Ovary (tissue), 9 donors: ENCODE measurements around the gene SNTA1. TPM values are rescaled to one million over a fixed set of nuclear protein-coding genes. Genes with fewer than 3 reads are reported as not detected.

ENCODE experiments used
- DNase-seq, 5 donors: peaks; one replicate each; pipeline ENCODE4 v3.0.0-alpha.2; 2019 to 2020
- H3K27ac ChIP-seq, 2 donors: fragments of 200-600 bp; one replicate each; pipeline versions ENCODE4 v1.5.1 to v1.8.0; 2019 to 2022
- H3K27me3 ChIP-seq: fragments of 200-600 bp; one replicate; pipeline ENCODE4 v1.8.0; 2022
- H3K36me3 ChIP-seq: fragments of 200-600 bp; sonication (generic); one replicate; pipeline ENCODE4 v1.5.1; 2019
- H3K4me1 ChIP-seq: one replicate; pipeline ENCODE4 v1.8.1; 2013; ENCODE audit warnings: mild to moderate bottlenecking, moderate library complexity; ENCODE audit not compliant: insufficient read depth
- H3K4me3 ChIP-seq: fragments of 200-600 bp; sonication (generic); one replicate; pipeline ENCODE4 v1.5.1; 2017
- H3K9me3 ChIP-seq, 2 donors: fragments of 200-600 bp in 1 of 2; sonication (generic) in 1 of 2; one replicate each; pipeline versions ENCODE4 v1.5.1 to v1.8.1; 2013 to 2019; ENCODE audit warnings: mild to moderate bottlenecking in 1 of 2, moderate library complexity in 1 of 2
- EP300 ChIP-seq: sonication (generic); formaldehyde crosslinking; IDR thresholded peaks from one replicate; pipeline ENCODE4 v1.6.1; 2017; ENCODE audit warnings: antibody characterized with exemption
- POLR2A ChIP-seq: fragments of 450-650 bp; IDR thresholded peaks from one replicate; pipeline ENCODE4 v1.6.1; 2017; ENCODE audit warnings: antibody characterized with exemption, mild to moderate bottlenecking, moderate library complexity
- WGBS, 3 donors: extraction: QIAGEN DNeasy Blood & Tissue Kit in 1 of 3; methylation state at CpG; one replicate each; pipeline versions ENCODE4 v1.1.5 to v1.1.7; 2013 to 2017; 5-methylcytosine and 5-hydroxymethylcytosine counted together
- intact Hi-C, 4 donors: fragments of 100-400 bp; cut with DNase I; formaldehyde crosslinking; loops; one replicate each; pipeline versions ENCODE4 v1.11.0 to v1.15.1; 2022 to 2023
- polyA plus RNA-seq, 2 donors: library from polyadenylated mRNA; stranded (reverse); fragments of 200-250 nt in 1 of 2; fragments of 350-450 nt in 1 of 2; fragmentation: Illumina TruSeq in 1 of 2; extraction: RNeasy Lipid Tissue Mini Kit (QIAGEN cat#74804) in 1 of 2; gene quantifications; one replicate each; pipeline ENCODE4 v1.2.3, GENCODE V29; 2013 to 2014
- total RNA-seq, 7 donors: library from RNA; depleted of rRNA in 2 of 7; stranded (reverse); fragments of >200 nt in 2 of 7; fragmentation: NEBNext Ultra II Directional in 3 of 7; extraction: Animal tissue kit (Norgen Biotek cat#: 25700) in 3 of 7; gene quantifications; one replicate each; pipeline versions ENCODE4 v1.1.0 to v1.2.4, GENCODE V29; 2016 to 2023
- TF ChIP-seq, protein P1 (sequence below), 3 donors: fragments of 450-650 bp in 2 of 3; fragments of 200-600 bp in 1 of 3; IDR thresholded peaks; one replicate each; pipeline versions ENCODE4 v1.5.1 to v1.8.0; 2016 to 2022; ENCODE audit warnings: antibody characterized with exemption in 3 of 3, mild to moderate bottlenecking in 1 of 3
- donor health status: DM: no; HTN: no; CAD: no; lungs with moderate emphysema.
- donor health status: DM: no; HTN: no; CAD: no.
- donor health status: Bipolar disorder and iron deficiency.
- donor health status: DM: yes; HTN: yes; CAD: no.
- donor health status: DM: no; HTN: no; CAD: no.
- donor health status: DM: yes; HTN: yes; CAD: no.

SNTA1 gene
- total and polyA plus RNA-seq, 9 donors = 6.3 to 31.5 (median 20.2) TPM

DNA sequence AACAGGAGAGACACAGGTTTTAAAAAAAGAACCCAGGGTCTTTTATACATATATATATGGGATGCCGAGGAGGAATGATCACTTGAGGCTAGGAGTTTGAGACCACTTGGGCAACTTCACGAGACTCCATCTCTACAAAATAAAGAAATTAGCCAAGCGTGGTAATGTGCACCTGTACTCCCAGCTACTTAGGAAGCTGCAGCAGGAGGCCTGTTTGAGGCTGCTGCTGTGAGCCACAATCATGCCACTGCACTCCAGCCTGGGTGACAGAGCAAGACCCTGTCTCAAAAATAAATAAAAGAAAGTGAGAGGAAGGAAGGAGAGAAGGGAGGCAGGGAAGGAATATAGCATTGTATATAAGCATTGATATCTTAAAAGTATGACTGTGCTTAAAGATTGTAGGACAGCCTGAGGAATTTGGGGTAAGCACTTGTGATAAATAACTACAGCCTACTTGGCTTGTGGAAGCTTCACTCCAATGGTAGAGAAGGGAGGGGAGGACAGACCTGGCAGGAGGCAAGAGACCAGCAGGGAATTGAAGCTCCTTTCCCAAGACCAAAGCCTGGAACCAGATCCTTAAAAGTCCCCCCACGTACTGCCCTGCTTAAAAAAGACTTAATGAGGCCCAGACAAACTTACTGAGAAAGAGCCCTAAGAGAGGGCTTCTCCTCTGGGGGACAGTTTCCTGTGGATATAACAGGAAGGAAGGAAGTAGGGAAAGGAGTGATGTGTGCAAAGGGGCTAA lies 2.5 kb upstream of the SNTA1 start:
- DNase-seq = no peak
- no peaks in the 10 kb centered on the region for H3K9me3 ChIP-seq
- TF ChIP-seq, protein P1, sequence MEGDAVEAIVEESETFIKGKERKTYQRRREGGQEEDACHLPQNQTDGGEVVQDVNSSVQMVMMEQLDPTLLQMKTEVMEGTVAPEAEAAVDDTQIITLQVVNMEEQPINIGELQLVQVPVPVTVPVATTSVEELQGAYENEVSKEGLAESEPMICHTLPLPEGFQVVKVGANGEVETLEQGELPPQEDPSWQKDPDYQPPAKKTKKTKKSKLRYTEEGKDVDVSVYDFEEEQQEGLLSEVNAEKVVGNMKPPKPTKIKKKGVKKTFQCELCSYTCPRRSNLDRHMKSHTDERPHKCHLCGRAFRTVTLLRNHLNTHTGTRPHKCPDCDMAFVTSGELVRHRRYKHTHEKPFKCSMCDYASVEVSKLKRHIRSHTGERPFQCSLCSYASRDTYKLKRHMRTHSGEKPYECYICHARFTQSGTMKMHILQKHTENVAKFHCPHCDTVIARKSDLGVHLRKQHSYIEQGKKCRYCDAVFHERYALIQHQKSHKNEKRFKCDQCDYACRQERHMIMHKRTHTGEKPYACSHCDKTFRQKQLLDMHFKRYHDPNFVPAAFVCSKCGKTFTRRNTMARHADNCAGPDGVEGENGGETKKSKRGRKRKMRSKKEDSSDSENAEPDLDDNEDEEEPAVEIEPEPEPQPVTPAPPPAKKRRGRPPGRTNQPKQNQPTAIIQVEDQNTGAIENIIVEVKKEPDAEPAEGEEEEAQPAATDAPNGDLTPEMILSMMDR (IDR thresholded peaks at IDR 0.05) = no peak
- TF ChIP-seq POLR2A = no peak
- TF ChIP-seq EP300 = no peak
- no peak overlapping the region for H3K4me3 ChIP-seq
- peaks cover 1% of the 10 kb centered on the region for H3K4me1 ChIP-seq
- H3K27ac ChIP-seq = no peak overlapping the region
- 77 to 82% (median 82%) methylated on average over 4 of the region's 4 CpGs for WGBS, 3 donors
- no peaks in the 10 kb centered on the region for H3K27me3 ChIP-seq
- H3K36me3 ChIP-seq = no peaks in the 10 kb centered on the region
- intact Hi-C loops = no loop called here

DNA sequence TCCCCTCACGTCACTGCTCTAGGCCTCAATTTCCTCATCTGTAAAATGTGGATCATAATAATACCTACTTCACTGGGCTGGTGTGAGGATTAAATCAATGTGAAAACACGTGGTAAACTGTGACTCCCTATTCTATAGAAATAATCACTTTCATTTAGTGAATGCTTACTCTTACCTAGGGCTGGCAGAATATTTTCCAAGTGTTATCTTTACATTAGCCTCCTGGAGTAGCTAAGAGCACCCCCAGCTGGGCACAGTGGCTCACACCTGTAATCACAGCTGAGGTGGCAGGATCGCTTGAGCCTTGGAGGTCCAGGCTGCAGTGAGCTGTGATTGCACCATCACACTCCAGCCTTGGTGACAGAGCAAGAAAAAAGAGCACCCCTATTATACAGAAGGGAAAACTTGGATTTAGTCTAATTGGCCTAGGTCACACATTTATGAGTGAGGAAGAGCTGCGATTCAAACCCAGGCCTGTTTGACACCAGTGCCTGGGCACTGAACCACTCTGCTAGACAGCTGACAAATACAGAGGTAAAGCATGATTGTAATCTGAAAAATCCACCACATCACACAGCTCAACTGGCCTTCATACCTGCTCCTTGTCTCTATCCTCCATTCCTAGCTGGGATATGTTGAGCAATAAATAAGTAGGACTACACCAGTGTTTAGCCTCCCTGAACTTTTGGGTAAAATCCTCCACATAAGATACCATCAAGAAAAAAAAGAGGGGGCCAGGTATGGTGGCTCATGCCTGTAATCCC lies 1.4 kb upstream of the SNTA1 start:
- intact Hi-C loops = no loop called here
- H3K36me3 ChIP-seq = no peaks in the 10 kb centered on the region
- H3K27me3 ChIP-seq = no peaks in the 10 kb centered on the region
- no peak for DNase-seq
- H3K4me3 ChIP-seq = no peak overlapping the region
- TF ChIP-seq, protein P1 (IDR thresholded peaks at IDR 0.05) = no peak
- TF ChIP-seq POLR2A = no peak
- H3K27ac ChIP-seq = no peak overlapping the region
- H3K9me3 ChIP-seq = no peaks in the 10 kb centered on the region
- 46 to 59% (median 56%) methylated on average over 4 of the region's 4 CpGs for WGBS, 3 donors
- H3K4me1 ChIP-seq = peaks cover 2% of the 10 kb centered on the region

DNA sequence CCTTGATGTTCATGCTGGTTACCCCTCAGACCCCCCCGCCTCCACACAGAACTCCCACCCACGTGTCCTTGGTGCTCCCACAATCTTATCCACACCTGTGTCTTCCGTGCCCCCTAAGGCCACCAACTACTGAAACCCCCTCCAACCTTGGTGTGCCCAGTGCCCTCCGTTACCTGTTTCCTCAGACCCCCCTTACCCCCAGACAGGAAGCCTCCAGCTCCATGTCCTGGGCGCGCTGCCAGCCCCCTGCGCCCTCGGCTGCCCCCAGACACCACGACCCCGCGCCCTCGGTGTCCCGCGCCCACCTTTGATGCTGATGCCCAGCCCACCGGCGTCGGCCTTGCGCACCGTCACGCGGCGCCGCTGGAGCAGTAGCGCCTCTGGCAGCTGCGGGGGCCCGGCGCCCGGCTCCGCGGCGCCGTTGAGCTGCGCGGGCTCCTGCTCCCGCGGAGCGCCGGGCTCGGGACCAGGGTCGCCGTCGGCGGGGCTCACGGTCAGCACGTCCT lies 504 bp downstream of the SNTA1 start:
- WGBS, 3 donors = 2 to 4% (median 3%) methylated on average over 34 to 45 of the region's 45 CpGs
- Histone ChIP-seq H3K4me1 (peaks cover 2% of the 10 kb centered on the region), H3K4me3 (peak overlapping the region; percentile 71), H3K27ac (peak overlapping the region; percentile 55 to 66), H3K9me3 (no peaks in the 10 kb centered on the region), H3K27me3 (no peaks in the 10 kb centered on the region), H3K36me3 (no peaks in the 10 kb centered on the region)
- TF ChIP-seq POLR2A (no peak), EP300 (no peak)
- TF ChIP-seq, protein P1 (IDR thresholded peaks at IDR 0.05) = no peak
- peak; percentile 46 to 73 (median 70) for DNase-seq
- intact Hi-C loops = no loop called here

DNA sequence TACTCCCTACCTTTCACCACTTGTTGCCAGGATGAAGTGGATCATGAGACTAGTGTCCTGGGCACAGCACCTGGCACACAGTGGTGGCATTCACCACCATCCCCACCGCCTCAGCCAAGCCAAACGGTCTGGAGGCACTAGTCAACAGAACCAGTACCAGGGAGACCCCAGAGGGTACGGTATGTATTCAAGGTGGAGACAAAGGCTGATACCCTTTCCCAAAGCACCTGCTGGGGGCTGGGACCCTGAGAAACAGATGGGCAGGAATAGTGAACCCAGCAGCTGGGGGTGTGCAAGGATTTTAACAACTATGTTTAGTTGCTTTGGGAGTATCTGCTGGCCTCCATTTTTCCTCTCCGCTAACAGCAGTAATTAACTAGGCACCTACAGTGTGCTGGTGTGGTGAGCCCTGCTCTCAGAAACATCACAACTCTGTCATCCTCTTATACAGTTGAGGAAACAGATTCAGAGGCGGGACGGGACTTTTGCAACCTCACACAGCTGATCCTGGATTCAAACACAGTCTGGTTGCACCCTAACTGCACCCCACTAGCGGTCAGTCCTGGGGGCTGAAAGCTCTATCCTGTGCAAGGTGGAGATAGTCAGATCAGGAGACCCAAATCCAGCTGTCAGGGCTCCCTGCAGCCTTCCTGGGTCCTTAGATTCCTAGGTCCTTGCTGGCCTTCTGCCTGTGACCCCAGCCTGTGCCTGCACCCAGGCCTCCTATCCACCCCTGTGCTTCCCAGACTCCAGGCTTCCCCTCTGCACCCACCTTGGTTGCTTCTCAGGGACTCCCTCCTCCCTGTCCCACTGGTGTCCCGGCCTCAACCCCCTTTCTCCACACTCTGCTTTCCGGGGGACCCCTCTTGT lies 1.2 kb downstream of the SNTA1 start:
- H3K27ac ChIP-seq = peak overlapping the region; percentile 55 to 66
- no peak for DNase-seq
- H3K36me3 ChIP-seq = no peaks in the 10 kb centered on the region
- H3K27me3 ChIP-seq = no peaks in the 10 kb centered on the region
- TF ChIP-seq EP300 = no peak
- TF ChIP-seq, protein P1 (IDR thresholded peaks at IDR 0.05) = no peak
- no peak for TF ChIP-seq POLR2A
- peaks cover 4% of the 10 kb centered on the region for H3K4me1 ChIP-seq
- intact Hi-C loops = no loop called here
- peak overlapping the region; percentile 71 for H3K4me3 ChIP-seq
- WGBS, 3 donors = 73 to 78% (median 78%) methylated on average over 9 of the region's 9 CpGs
- H3K9me3 ChIP-seq = no peaks in the 10 kb centered on the region
